MCF 10A (cell line): Measurements from ENCODE around the gene ADIRF. TPM values are rescaled to one million over a fixed set of nuclear protein-coding genes. Genes with fewer than 3 reads are reported as not detected.
A peak's percentile ranks its signal among the peaks of the same experiment; 100 is the strongest.
"Not testable (repeated sequence)": the region's sequence is repeated elsewhere in the genome, so short reads cannot be mapped to it uniquely, and the experiment has no call there.

Experiments used
- BruUV-seq: library from RNA; stranded (reverse); fragments of 400-500 nt; replicated peaks from 2 replicates; lab custom pipeline; 2021; lab: Mats Ljungman, UMichigan
- CTCF ChIA-PET: fragments of 300-600 bp; sonication (Branson Sonifier 250); formaldehyde crosslinking; extraction: SDS; loops from one replicate; lab custom pipeline; 2021; ENCODE audit warnings: antibody characterized with exemption, inconsistent platforms; lab: Yijun Ruan, JAX
- POLR2A ChIA-PET: fragments of 300-600, 350-650 bp; sonication (Branson Sonifier 250); formaldehyde crosslinking; extraction: SDS; loops from one replicate; lab custom pipeline; 2020; ENCODE audit warnings: antibody characterized with exemption, inconsistent platforms; lab: Yijun Ruan, JAX
- DNase-seq: peaks from one replicate; pipeline ENCODE4 v3.0.0-alpha.2; 2018; ENCODE audit not compliant: unreplicated experiment
- H3K27ac Mint-ChIP-seq: one replicate; pipeline ENCODE4 v1.8.0; 2022; ENCODE audit warnings: mild to moderate bottlenecking, low read depth, mixed read lengths; ENCODE audit not compliant: unreplicated experiment
- H3K27me3 Mint-ChIP-seq: one replicate; pipeline ENCODE4 v1.8.0; 2022; ENCODE audit warnings: mixed read lengths; ENCODE audit not compliant: insufficient read depth, unreplicated experiment
- H3K36me3 Mint-ChIP-seq: one replicate; pipeline ENCODE4 v1.8.0; 2022; ENCODE audit warnings: mild to moderate bottlenecking, moderate library complexity, mixed read lengths; ENCODE audit not compliant: insufficient read depth, unreplicated experiment
- H3K4me1 Mint-ChIP-seq: one replicate; pipeline ENCODE4 v1.8.0; 2022; ENCODE audit warnings: mixed read lengths; ENCODE audit not compliant: insufficient read depth, unreplicated experiment
- H3K4me3 Mint-ChIP-seq: one replicate; pipeline ENCODE4 v1.8.0; 2022; ENCODE audit warnings: mild to moderate bottlenecking, moderate library complexity, mixed read lengths; ENCODE audit not compliant: unreplicated experiment
- H3K9me3 Mint-ChIP-seq: one replicate; pipeline ENCODE4 v1.8.0; 2022; ENCODE audit warnings: mixed read lengths; ENCODE audit not compliant: unreplicated experiment
- CTCF ChIP-seq: fragments of 200-600 bp; IDR thresholded peaks from one replicate; pipeline ENCODE4 v1.8.0; 2022; ENCODE audit warnings: antibody characterized with exemption, mild to moderate bottlenecking; ENCODE audit not compliant: unreplicated experiment
- intact Hi-C: fragments of 100-400 bp; cut with micrococcal nuclease; formaldehyde crosslinking; loops from 2 replicates; pipeline ENCODE4 v1.14.1; 2022
- total RNA-seq: library from RNA; stranded (reverse); gene quantifications from 2 replicates; pipeline ENCODE4 v1.2.3, GENCODE V29; 2022

Gene ADIRF
- total RNA-seq, 1 experiment from 2014 or later, result 60.3 TPM

DNA sequence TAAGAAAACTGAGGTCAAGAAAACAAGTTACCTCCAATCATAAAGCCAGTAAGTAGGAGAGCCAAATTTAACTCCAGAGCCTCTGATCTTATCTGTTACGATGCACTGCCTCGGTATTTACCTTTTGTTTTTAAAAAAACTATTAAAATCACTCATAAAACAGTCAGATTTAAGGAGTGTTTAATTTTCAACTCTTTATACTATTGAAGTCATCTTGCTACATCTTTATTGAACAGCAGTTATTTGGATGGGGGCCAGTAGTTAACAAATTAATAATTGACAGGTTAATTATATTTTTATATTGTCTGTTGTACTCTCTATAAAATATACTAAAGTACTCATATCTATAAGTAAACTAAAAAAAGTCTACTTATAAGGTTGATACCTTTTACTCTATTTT lies 24.6 kb downstream of the ADIRF start:
- DNase-seq, result no peak
- TF ChIP-seq CTCF, result no peak
- H3K9me3 Mint-ChIP-seq, result no peaks in the 10 kb centered on the region
- ChIA-PET CTCF (no interaction called here), POLR2A (interaction anchor here (0.6 kb wide), 1 partner anchor 194 kb away, joined by 3 read pairs; no protein-coding TSS in a partner anchor)
- intact Hi-C loops, result no loop called here
- no TSS peak for BruUV-seq
- no peaks in the 10 kb centered on the region for H3K4me1 Mint-ChIP-seq
- no peaks in the 10 kb centered on the region for H3K27me3 Mint-ChIP-seq
- H3K36me3 Mint-ChIP-seq, result no peaks in the 10 kb centered on the region
- no peak overlapping the region for H3K27ac Mint-ChIP-seq
- no peak overlapping the region for H3K4me3 Mint-ChIP-seq

- CTCF ChIA-PET, result interaction anchor here (0.7 kb wide), 1 partner anchor 31 kb away, joined by 3 read pairs; no protein-coding TSS in a partner anchor
- intact Hi-C loops, H3K27ac Mint-ChIP-seq: not testable (repeated sequence)
These were observed 31.6 kb downstream of the ADIRF start for GRCh38 chr10:86999802-87000403.

GRCh38 chr10:87000491-87000890 lies 32.2 kb downstream of the ADIRF start:
- ChIA-PET CTCF (interaction anchor here (0.7 kb wide), 1 partner anchor 30 kb away, joined by 3 read pairs; no protein-coding TSS in a partner anchor), POLR2A (no interaction called here)
- BruUV-seq, result no TSS peak
- no peaks in the 10 kb centered on the region for H3K36me3 Mint-ChIP-seq
- no peaks in the 10 kb centered on the region for H3K9me3 Mint-ChIP-seq
- intact Hi-C loops, result no loop called here
- H3K27ac Mint-ChIP-seq, result no peak overlapping the region
- H3K27me3 Mint-ChIP-seq, result no peaks in the 10 kb centered on the region
- no peak overlapping the region for H3K4me3 Mint-ChIP-seq
- DNase-seq, result peak; percentile 36
- H3K4me1 Mint-ChIP-seq, result no peaks in the 10 kb centered on the region
- no peak for TF ChIP-seq CTCF

More at GRCh38 chr10:86999802-87000403, 31.6 kb downstream of the ADIRF start:
- H3K36me3 Mint-ChIP-seq, H3K4me3 Mint-ChIP-seq, H3K27me3 Mint-ChIP-seq, POLR2A ChIA-PET, DNase-seq, H3K4me1 Mint-ChIP-seq, H3K9me3 Mint-ChIP-seq, BruUV-seq: not testable (repeated sequence)

- H3K27ac Mint-ChIP-seq, H3K27me3 Mint-ChIP-seq, BruUV-seq, CTCF ChIA-PET, DNase-seq, H3K4me3 Mint-ChIP-seq, POLR2A ChIA-PET, H3K9me3 Mint-ChIP-seq, intact Hi-C loops, H3K36me3 Mint-ChIP-seq, H3K4me1 Mint-ChIP-seq: not testable (repeated sequence)
These were observed 38.8 kb downstream of the ADIRF start for GRCh38 chr10:87007124-87007523.

DNA sequence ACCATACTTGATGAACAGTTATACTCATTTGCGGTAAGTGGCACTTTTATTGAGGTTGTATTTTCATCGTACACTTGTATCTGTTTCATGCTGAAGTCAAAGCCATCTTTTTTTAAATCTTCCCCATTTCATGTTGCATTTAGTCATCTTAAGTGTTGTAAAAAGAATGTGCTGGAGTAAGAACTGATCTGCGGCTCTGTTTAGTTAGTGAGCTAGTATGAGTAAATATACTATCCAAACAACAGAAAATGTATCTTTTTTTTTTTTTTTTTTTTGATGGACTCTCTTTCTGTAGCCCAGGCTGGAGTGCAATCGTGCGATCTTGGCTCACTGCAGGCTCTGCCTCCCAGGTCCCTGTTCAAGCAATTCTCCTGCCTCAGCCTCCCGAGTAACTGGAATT lies 39.4 kb downstream of the ADIRF start:
- H3K9me3 Mint-ChIP-seq, H3K27ac Mint-ChIP-seq, H3K27me3 Mint-ChIP-seq, H3K36me3 Mint-ChIP-seq, H3K4me1 Mint-ChIP-seq, CTCF ChIA-PET, intact Hi-C loops, BruUV-seq, DNase-seq, H3K4me3 Mint-ChIP-seq, POLR2A ChIA-PET: not testable (repeated sequence)

- H3K4me1 Mint-ChIP-seq, BruUV-seq, CTCF ChIA-PET, H3K27me3 Mint-ChIP-seq, POLR2A ChIA-PET, intact Hi-C loops, H3K4me3 Mint-ChIP-seq, DNase-seq, H3K27ac Mint-ChIP-seq, H3K36me3 Mint-ChIP-seq, H3K9me3 Mint-ChIP-seq: not testable (repeated sequence)
These were observed 40.0 kb downstream of the ADIRF start for GRCh38 chr10:87008303-87008702.

- CTCF ChIA-PET, result not testable (repeated sequence)
These were observed 40.9 kb downstream of the ADIRF start for GRCh38 chr10:87009134-87009696.

GRCh38 chr10:87013528-87013927 lies 45.2 kb downstream of the ADIRF start:
- DNase-seq, CTCF ChIA-PET, H3K9me3 Mint-ChIP-seq, BruUV-seq, H3K4me3 Mint-ChIP-seq, POLR2A ChIA-PET, H3K27me3 Mint-ChIP-seq, H3K27ac Mint-ChIP-seq, intact Hi-C loops, H3K4me1 Mint-ChIP-seq: not testable (repeated sequence)
- peaks cover 12% of the 10 kb centered on the region for H3K36me3 Mint-ChIP-seq

More at GRCh38 chr10:87009134-87009696, 40.9 kb downstream of the ADIRF start:
- H3K9me3 Mint-ChIP-seq, POLR2A ChIA-PET, DNase-seq, intact Hi-C loops, H3K36me3 Mint-ChIP-seq, H3K27ac Mint-ChIP-seq, H3K4me3 Mint-ChIP-seq, BruUV-seq, H3K27me3 Mint-ChIP-seq, H3K4me1 Mint-ChIP-seq: not testable (repeated sequence)
